Ascending aorta (tissue), 2 donors: ENCODE measurements around the gene ANXA9. TPM values are rescaled to one million over a fixed set of nuclear protein-coding genes. Genes with fewer than 3 reads are reported as not detected.

Experiments
- DNase-seq, 2 donors: peaks; one replicate each; pipeline ENCODE4 v3.0.0-alpha.2; 2019; ENCODE audit warnings: low spot score in 2 of 2
- H3K27ac ChIP-seq, 2 donors: fragments of 200-600 bp; sonication (generic); one replicate each; pipeline ENCODE4 v1.5.1; 2016 to 2017; ENCODE audit warnings: mild to moderate bottlenecking in 1 of 2
- H3K27me3 ChIP-seq: fragments of 200-600 bp; sonication (generic); one replicate; pipeline ENCODE4 v1.5.1; 2017
- H3K36me3 ChIP-seq, 2 donors: fragments of 200-600 bp; sonication (generic); one replicate each; pipeline ENCODE4 v1.5.1; 2016
- H3K4me1 ChIP-seq, 2 donors: fragments of 200-600 bp; sonication (generic); one replicate each; pipeline ENCODE4 v1.5.1; 2016 to 2017; ENCODE audit warnings: mild to moderate bottlenecking in 1 of 2
- H3K4me3 ChIP-seq, 2 donors: fragments of 200-600 bp; sonication (generic); one replicate each; pipeline ENCODE4 v1.5.1; 2016 to 2017; ENCODE audit warnings: mild to moderate bottlenecking in 1 of 2
- H3K9me3 ChIP-seq, 2 donors: fragments of 200-600 bp; sonication (generic); one replicate each; pipeline ENCODE4 v1.5.1; 2016
- intact Hi-C: fragments of 100-400 bp; cut with DNase I; formaldehyde crosslinking; loops from one replicate; pipeline ENCODE4 v1.15.1; 2023
- total RNA-seq: library from RNA; depleted of rRNA; stranded (reverse); fragments of >200 nt; gene quantifications from one replicate; pipeline ENCODE4 v1.1.0, GENCODE V29; 2016
- TF ChIP-seq, protein P1 (sequence below), 3 experiments: fragments of 200-600 bp in 2 of 3; fragments of 450-650 bp in 1 of 3; sonication (generic) in 2 of 3; IDR thresholded peaks; one replicate each; pipeline ENCODE4 v1.5.1; 2016 to 2019; ENCODE audit warnings: antibody characterized with exemption in 3 of 3, mild to moderate bottlenecking in 1 of 3, moderate library complexity in 1 of 3

ANXA9 gene
- total RNA-seq, 1 donor from 2014 or later: not detected

GRCh38 chr1:151003180-151003579, 21.1 kb downstream of the ANXA9 start:
- TF ChIP-seq, protein P1, sequence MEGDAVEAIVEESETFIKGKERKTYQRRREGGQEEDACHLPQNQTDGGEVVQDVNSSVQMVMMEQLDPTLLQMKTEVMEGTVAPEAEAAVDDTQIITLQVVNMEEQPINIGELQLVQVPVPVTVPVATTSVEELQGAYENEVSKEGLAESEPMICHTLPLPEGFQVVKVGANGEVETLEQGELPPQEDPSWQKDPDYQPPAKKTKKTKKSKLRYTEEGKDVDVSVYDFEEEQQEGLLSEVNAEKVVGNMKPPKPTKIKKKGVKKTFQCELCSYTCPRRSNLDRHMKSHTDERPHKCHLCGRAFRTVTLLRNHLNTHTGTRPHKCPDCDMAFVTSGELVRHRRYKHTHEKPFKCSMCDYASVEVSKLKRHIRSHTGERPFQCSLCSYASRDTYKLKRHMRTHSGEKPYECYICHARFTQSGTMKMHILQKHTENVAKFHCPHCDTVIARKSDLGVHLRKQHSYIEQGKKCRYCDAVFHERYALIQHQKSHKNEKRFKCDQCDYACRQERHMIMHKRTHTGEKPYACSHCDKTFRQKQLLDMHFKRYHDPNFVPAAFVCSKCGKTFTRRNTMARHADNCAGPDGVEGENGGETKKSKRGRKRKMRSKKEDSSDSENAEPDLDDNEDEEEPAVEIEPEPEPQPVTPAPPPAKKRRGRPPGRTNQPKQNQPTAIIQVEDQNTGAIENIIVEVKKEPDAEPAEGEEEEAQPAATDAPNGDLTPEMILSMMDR (IDR thresholded peaks at IDR 0.05): no peak
- Histone ChIP-seq H3K9me3 (no peaks in the 10 kb centered on the region), H3K4me3 (peak overlapping the region in 1 of 2 donors; percentile 70), H3K4me1 (peaks cover 11 to 40% of the 10 kb centered on the region in 2 donors), H3K27ac (no peak overlapping the region), H3K36me3 (peaks cover 21 to 23% of the 10 kb centered on the region in 2 donors), H3K27me3 (no peaks in the 10 kb centered on the region)
- intact Hi-C loops: loop anchor here (10.0 kb wide), 1 partner anchor 308 kb away; the partner anchor contains the start of gene GOLPH3L
- no peak for DNase-seq

- Histone ChIP-seq H3K27me3 (no peaks in the 10 kb centered on the region), H3K36me3 (peaks cover 3 to 7% of the 10 kb centered on the region in 2 donors), H3K4me1 (peaks cover 11 to 46% of the 10 kb centered on the region in 2 donors), H3K4me3 (peak overlapping the region; percentile 64 to 70), H3K9me3 (no peaks in the 10 kb centered on the region), H3K27ac (peak overlapping the region; percentile 85 to 87)
- no peak for DNase-seq
- intact Hi-C loops: loop anchor here (10.0 kb wide), 1 partner anchor 311 kb away; the partner anchor contains the start of gene GOLPH3L
- TF ChIP-seq, protein P1 (IDR thresholded peaks at IDR 0.05): no peak
Observed at GRCh38 chr1:151005729-151006319, 23.7 kb downstream of the ANXA9 start.

DNA sequence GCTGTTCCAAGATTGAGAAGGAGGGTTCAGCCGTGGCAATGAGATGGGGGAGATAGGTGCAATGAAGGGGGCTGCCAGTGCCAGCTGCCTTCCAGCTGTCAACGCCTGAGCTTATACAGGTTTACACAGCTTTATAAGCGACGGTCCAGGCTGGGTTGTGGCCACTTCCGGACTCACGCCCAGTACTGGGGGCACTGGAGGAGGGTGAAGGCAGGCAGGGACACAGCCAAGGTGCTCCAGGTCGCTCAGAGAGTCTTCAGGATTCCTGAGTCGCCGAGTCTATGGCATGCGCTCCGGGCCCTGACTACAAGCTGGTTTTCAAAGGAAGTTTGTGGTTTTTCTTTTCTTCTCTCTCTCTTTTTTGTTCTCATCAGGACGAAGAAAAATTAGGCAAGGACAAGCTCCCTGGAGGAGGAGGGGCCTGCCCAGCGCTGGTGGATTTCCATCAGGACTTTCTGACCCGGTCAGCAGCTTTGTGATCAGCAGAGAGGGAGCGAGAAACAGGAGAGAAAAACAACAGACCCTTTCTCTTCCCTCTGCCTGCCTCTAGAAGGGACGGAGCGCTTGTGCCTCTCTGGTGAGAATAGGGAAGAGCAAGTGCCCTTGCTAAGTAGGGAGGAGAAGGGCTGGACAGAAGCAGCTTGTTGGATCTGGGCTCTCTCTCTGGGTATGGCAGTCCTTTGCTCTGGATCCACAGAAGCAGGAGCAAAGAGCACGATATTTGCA, 24.4 kb downstream of the ANXA9 start, which contains the start of gene MINDY1:
Gene MINDY1, minus strand, starts transcription at position 576 of the 726 bp plus-strand sequence. CDS start 4,285 bp downstream, outside the sequence.
- peak within 1 kb of the TSS; percentile 85 to 87 for H3K27ac ChIP-seq
- TF ChIP-seq, protein P1 (IDR thresholded peaks at IDR 0.05): peak; percentile 24 to 59 (median 55)
- peak; percentile 22 to 85 for DNase-seq
- H3K4me3 ChIP-seq: peak within 1 kb of the TSS; percentile 70 to 71
- peaks cover 2 to 3% of the 10 kb centered on the region in 2 donors for H3K36me3 ChIP-seq
- intact Hi-C loops: loop anchor here (10.0 kb wide), 1 partner anchor 312 kb away; the partner anchor contains the start of gene GOLPH3L
- no peaks in the 10 kb centered on the region for H3K27me3 ChIP-seq
- H3K9me3 ChIP-seq: no peaks in the 10 kb centered on the region
- peaks cover 11 to 46% of the 10 kb centered on the region in 2 donors for H3K4me1 ChIP-seq

- no peaks in the 10 kb centered on the region for H3K27me3 ChIP-seq
- intact Hi-C loops: loop anchor here (1.0 to 10.0 kb wide), 5 partner anchors 31 to 313 kb away; partner anchors contain the start of genes ARNT, CDC42SE1, GABPB2 and GOLPH3L
- peaks cover 11 to 48% of the 10 kb centered on the region in 2 donors for H3K4me1 ChIP-seq
- H3K4me3 ChIP-seq: peak overlapping the region; percentile 70 to 71
- TF ChIP-seq, protein P1 (IDR thresholded peaks at IDR 0.05): no peak
- peak overlapping the region; percentile 85 to 87 for H3K27ac ChIP-seq
- H3K36me3 ChIP-seq: no peaks in the 10 kb centered on the region
- no peaks in the 10 kb centered on the region for H3K9me3 ChIP-seq
- no peak for DNase-seq
Observed at GRCh38 chr1:151007853-151008243, 25.8 kb downstream of the ANXA9 start.

GRCh38 chr1:151008244-151009205, 26.4 kb downstream of the ANXA9 start, which contains the start of gene PRUNE1:
PRUNE1 (plus strand) TSS chr1:151008449; CDS start chr1:151008633, 184 bp downstream.
- DNase-seq: peak; percentile 84 to 97
- Histone ChIP-seq H3K36me3 (no peaks in the 10 kb centered on the region), H3K27me3 (no peaks in the 10 kb centered on the region), H3K4me1 (peaks cover 11 to 46% of the 10 kb centered on the region in 2 donors), H3K4me3 (peak within 1 kb of the TSS; percentile 70 to 71), H3K9me3 (no peaks in the 10 kb centered on the region), H3K27ac (peak within 1 kb of the TSS; percentile 85 to 87)
- intact Hi-C loops: loop anchor here (1.0 to 10.0 kb wide), 5 partner anchors 31 to 314 kb away; partner anchors contain the start of genes ARNT, CDC42SE1, GABPB2 and GOLPH3L
- TF ChIP-seq, protein P1 (IDR thresholded peaks at IDR 0.05): no peak
